Fibroblast of skin of back (primary cell): ENCODE measurements around the gene PCDHGC5.

Source experiments
- DNase-seq: peaks from one replicate; pipeline ENCODE4 v3.0.0-alpha.2; 2013

PCDHGC5 gene

DNA sequence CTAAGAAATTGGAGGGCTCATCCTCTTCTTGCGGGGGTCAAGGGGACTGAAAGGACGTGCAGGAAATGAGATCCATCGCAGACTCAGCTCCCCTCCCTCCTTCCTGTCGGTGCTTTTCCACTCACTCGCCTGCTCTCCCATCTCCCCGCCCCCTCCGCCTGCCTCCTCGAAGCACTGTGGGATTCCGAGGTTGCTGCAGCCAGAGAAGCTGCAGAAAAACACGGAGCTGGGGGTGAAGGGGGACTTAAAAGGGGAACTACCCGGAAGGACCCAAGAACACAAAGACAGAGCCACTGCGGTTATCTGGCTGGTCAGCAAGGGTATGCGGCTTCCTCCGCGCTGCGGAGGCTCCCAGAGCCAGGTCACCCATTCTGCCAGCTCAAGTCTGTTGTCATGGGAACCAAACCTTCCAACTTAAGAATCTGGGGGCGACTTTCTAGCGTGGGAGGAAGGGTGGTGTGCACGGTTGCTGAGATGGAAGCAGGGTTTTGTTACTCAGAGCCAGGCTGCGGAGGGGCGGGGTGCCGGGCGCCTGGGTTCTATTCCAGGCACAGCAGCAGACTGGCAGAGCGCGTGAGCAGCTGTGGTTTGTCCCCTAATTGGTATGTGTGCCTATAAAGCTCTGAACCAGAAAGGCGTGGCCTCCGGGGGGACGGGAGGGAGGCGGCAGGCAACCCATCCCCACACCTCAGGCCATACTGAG is 24.9 kb downstream of the PCDHGC5 start:
- peak; percentile 90 for DNase-seq

DNA sequence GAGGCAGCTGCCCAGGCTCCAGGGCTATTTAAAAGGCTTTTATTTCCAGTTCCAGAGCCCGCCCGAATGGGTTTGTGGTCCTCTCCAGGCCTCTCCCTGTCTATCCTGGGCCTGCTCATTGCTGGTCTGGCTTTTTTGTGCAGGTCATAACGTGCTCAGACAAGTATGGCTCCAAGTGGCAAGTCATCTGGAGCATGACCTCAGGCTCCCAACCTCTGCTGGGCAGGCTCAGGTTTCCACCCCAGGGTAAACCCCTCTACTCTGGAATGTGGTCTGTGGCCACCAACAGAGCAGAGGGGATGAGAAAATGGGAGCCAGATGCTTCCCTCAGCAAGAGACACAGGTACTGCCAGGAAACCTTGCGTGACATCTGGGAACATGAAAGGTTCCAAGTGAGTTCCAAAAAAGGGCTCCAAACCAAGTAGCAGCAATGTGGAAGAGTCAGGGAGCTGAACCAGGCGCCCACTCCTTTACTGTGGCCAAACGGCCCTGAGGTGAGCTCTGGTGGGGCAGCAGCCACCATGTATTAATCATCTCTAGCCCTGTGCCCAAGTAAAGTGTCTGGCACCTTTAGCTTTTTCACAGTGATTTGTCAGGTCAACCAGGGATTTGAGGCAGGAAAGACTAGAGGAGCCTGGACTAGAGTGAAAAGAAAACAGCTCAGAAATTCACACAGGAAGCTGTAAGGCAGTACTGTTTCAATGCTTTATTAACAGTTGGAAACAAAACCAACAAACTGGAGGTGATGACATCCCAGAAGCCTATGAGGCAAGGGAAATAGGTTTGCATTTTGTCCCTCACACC is 25.7 kb downstream of the PCDHGC5 start:
- peak; percentile 71 for DNase-seq

DNA sequence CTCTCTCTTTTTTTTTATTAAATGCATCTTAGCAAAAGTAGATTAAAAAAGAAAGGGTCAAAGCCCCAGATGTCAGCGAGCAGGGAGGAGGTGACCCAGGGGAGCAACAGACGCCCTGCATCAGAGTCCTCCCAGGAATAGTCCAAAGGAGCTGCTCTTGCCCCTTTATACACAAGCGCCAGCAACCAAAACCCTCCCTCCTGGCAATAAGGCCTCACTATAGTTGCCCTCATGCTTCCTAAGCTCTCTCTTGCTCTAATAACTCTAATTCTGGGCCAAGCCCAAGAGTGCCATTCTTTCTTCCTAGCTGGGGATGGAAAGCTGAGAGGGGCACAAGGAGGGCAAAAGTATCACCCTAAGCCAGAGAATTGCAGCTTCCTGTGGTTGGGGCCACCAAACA is 26.3 kb downstream of the PCDHGC5 start:
- no peak for DNase-seq

DNA sequence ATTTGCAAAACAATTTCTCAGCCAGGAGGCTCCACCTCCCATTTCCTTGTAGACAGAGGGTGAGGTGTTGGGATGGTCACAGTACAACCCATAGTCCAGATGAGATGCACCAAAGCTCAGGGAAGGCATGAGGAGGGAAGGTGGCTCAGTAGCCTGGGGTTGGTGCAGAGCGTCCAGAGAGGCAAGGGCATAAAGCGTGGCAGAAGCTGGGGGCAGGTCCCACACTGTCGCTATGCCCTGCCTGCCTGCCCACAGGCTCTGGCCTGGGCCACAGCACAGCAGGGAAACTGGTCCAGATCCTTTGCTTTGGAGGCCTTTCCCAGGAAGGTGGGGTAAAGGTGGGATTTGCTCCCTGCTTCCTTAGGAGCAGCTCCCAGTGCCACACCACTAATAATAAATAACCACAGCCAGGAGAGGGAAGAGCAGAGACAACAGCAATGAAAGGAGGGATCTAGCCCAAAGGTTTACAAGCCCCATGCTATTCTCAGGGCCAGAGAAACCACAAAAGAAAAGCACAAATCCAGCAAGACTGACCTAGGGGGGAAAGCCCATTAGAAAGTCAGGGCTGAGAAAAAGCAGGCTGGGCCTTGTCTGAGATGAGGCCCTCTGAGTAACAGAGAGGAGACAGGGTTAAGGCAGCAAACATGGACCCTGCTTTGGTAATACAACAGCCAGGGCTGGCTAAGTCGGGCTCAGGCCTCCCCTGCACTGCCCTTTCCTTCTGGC is 27.2 kb downstream of the PCDHGC5 start:
- peak; percentile 24 for DNase-seq

DNA sequence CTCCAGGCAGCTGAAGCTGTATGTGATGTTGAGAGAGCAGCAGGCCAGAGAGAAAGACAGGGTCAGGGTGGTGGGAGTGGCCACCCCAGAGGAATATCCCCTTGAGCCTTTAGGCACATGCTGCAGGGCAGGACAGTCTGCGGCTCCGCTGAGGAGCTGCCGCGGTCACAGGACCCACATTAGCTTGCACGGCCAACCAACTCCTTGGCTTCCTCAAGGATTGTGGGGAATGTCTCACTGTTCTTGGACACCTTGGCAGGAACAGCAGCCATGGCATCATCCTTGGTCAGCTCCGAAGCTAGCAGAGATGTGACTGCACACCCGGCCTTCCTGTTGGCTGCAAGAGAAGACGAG is 27.8 kb downstream of the PCDHGC5 start:
- no peak for DNase-seq

DNA sequence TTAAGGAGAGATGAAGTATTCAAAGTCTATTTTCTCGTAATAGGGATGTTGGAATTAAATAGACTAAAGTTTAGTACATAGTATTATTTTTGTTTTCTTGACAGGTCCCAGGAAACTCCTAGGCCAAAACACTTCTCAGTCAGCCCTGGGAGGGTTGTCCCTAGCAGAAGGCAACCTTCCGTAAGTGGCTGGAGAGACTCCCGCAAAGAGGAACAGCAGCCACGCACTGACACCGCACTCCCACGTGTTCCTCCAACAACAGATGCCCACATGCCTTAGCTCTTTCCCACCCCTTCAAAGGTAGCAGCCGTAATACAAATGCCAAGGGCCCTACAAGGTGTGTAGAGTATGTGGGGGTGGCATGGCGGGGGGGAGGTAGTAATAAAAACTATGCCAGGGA is 28.4 kb downstream of the PCDHGC5 start:
- no peak for DNase-seq

DNA sequence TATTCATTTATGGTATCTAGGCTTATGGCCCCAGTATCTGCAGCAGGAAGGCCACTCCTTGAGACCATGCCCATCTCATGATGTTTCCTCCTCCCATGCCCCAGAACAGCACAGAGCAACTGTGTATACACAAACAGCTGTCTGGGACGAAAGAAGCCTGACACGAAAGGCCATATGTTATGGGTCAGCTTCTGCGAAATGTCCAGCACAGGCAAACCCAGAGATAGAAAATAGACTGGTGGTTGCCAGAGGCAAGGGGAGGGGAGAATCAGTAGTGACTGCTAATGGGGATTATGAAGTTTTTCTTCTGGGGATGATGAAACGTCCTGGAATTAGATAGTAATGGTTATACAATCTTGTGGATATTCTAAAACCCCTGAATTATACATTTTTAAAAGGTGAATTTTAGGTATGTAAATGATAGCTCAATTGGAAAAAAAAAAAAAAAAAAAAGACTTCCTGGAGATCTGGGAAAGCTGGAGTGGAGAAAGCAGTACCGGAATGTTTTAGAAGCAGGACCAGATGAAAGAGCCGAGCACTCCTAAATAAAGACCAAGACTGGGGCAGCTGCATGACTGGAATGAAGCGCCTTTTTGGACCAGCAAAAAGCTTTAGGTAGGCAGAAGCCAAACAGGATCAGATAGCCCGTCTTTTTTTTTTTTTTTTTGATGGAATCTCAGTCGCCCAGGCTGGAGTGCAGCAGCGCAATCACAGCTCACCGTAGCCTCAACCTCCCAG is 29.2 kb downstream of the PCDHGC5 start:
- DNase-seq, result peak; percentile 62

DNA sequence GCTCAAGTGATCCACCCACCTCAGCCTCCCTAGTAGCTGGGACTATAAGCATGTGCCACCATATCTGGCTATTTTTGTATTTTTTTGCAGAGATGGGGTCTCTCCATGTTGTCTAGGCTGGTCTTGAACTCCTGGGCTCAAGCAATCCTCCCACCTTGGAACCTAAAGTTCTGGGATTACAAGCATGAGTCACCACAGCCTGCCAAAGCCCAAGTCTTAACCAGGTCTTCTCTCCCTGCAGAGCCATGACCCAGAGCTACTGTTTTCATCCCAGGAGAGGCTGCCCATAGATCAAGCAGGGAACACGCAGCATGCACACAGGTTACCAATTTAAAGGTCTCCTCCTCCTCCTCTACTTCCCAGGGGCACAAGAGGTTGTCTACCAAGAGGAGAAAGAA is 29.7 kb downstream of the PCDHGC5 start:
- DNase-seq, result peak; percentile 26

DNA sequence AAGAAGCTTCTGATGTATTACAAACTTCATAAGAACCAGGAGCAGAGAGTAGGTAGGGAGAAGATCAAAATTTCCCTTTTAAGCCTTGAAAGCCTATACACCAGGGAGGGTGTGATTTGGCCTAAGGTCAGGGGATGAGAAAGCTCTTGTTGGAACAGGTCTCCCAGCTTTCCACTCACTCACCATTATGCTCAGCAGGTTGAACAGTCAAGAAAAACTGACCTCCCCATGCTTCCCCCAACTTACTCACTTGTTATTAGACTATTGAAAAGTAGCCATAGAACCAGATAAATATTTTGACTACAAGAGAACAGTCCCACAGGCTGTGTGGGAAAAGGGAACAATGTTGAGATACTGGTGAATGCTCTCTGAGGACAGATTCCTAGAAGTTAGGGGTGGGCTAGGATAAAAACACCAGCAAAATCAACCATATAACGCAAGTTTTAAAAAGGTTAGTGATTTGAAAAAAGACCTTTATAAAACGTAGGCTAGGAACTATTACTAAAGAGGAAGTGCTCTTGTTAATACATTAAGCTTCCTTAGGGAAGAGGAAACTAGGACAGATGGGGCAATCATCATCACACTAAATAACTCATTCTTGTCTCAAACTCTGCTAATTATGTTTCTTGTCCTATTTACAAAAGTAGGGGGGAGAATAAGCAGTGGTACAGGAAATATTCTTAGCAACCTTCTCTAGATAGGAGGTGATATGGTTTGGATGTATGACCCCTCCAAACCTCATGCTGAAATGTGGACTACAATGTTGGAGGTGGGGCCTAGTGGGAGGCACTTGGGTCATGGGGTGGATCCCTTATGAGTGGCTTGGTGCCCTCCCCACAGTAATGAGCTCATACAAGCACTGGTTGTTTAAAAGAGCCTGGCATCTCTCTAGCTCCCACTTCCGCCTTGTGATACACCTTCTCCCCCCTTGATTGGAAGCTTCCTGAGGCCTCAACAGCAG is 31.0 kb downstream of the PCDHGC5 start:
- no peak for DNase-seq

DNA sequence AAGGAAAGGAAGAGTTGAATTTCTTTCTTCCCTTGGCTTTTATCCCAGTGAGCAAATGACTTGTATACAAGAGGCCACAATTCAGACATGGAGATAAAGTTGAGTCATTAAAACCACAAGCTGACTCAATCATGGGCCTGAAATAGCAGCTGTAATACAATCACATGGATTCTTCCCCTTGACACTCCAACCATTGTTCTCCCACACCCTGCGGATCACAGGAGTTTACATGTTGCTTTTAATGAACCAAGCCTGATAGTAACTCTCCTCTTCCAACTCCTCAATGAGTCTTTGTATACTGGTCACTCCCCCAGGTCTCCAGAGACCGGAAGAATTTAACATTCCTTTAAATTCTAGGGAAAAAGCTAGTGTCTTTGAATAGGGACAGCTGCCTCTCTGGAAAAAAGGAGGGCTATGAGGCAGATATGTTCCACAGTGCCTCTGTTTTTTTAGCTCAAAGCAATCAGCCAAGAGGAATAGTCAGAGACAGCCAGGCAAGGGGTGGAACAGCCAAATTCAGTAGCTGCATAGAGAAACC is 32.4 kb downstream of the PCDHGC5 start:
- peak; percentile 99 for DNase-seq

DNA sequence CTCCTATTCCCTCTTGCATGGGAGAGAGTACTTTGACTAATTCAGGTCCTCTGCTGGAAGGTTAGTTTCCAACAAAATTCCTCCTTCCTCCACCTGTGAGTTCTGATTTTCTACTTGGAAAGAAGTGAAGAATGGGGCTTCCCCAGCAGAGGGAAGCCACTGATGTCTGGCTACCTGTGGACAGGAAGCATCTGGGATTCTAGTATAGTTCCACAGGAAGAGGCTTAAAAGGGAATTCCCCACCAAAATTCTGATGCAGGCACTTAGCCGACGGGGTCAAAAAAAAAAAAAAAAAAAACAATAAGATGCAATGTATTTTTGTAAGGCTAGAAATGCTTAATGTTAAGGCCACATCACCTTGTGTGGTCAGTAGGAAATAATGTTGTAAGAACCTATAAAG is 33.4 kb downstream of the PCDHGC5 start:
- DNase-seq, result no peak

DNA sequence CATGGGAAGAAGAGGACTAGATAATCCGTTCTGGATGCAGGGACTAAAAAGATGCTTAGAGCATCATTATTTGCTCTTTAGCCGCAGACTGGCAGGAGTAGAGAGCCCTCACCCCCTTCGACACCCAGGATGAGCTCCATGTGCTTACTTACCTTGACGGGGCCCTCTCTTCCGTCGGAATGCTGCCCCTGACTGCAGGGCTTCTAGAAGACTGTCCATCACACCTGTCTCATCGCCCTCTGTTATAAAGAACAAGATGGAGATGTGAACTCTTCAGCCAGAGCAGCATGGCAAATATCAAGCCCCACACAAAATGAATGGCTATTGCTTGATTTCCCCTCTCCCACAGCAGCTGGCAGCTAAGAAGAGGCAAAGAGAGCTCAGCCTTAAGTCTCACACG is 35.1 kb downstream of the PCDHGC5 start:
- DNase-seq, result no peak

DNA sequence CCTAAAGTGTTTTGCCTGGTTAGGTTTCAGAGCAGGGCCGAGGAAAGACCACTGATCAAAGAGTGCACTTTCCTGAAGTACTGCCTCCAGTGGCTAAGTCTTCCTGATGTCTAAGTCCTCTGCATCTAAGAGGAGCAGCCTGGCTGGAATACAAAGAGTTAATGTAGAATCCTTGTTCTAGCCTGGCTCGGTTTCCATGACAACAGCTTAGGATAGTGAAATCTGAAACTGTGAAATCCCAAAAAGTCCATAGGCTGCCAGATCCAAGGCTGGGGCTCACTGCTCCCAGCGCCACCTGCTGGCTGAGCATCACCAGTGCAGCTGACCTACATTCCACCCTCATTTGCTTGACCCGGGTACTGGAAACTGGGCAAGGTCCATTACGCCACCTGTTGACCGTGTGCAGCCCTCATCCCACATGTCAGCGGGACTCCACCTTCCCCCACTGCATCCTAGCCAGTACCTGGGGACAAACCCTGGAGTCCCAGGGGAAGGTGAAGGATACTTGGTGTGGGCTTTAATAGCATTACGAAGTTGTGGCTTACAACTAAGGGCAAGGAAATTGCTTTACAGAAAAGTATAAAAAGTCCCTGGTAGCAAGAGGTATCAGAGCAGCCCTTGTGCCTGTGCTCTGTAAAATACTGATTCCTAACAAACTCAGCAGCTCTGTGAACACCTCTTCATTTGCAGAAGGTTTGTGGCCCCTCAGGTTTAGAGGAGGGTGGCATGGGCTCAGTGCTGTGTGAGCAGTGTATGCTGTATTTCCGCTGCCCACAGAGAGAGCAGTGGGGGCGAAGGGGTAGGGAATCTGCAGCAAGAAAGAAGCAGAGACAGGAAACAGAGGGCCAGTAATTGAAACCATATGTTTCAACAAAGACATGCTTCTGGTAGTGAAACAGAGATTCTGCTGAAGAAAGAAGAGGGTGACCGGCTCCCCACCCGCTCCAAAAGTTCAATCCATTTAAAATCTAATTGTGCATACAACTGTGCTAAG is 36.0 kb downstream of the PCDHGC5 start:
- DNase-seq, result peak; percentile 97

DNA sequence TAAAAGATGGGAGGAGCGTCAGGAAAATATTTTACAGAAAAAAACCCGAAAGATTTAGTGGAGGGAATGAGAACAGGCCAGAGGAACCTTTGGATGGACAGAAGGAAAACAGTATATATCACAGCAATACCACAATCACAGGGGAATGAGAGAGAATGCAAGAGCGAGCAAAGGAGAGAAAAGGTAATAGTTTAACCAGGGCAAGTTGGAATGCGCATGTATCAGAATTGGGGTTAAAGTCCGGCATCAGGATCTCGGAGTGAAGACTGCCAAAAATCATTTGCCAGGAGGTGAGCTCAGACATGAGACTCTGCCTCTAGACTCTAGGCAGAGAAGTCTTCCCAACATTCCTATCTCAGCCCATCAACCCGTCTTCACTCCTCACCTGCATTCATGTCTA is 36.8 kb downstream of the PCDHGC5 start:
- no peak for DNase-seq

DNA sequence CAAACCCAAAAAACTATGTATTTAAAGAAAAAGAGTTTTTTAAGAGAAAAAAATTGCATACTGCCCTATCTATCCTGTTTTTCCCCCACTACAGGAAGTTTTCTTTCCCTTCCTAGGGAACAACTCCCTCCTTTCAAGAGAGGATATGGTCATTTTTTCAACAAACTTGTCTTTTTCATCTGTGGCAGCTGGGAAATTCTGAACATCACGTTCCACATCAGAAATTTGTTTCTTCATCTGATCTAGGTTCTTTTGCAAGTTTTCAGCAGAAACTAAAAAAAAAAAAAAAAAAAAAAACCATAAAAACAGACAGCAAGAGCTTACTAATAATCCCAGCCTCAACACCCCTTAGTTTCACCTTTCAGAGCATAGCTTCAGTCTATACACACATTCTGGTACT is 38.5 kb downstream of the PCDHGC5 start:
- DNase-seq, result no peak

DNA sequence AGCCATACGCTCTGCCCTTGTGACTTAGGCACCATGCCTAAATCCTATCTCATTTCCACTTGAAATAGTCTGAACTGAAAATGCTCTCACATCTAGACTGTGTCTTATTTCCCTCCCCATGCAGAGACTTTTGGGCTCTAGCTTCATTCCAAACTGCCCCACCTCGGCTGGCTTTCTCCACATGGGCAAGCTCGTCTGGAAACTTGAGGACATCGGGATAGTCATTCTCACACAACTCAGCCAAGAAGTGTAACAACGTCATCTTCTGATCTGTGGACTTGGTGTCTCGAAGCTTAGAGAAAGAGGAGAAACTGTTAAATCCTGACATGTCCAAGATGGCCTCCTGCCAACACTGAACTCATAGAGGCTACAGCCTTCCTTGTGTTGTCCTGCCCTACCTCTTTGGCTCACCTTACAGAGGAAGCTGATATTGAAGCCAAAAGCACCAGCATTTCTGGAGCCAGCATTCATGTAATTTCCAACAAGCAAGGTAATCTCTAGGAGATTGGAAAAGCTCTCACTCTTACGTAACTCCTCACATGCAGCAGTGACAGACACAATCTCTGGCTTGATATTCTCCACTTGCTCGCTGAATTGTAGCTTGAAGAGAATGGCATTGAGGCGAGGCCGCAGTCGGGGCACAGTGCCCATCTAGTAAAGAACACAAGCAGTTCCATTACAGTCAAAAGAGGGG is 39.6 kb downstream of the PCDHGC5 start:
- no peak for DNase-seq

DNA sequence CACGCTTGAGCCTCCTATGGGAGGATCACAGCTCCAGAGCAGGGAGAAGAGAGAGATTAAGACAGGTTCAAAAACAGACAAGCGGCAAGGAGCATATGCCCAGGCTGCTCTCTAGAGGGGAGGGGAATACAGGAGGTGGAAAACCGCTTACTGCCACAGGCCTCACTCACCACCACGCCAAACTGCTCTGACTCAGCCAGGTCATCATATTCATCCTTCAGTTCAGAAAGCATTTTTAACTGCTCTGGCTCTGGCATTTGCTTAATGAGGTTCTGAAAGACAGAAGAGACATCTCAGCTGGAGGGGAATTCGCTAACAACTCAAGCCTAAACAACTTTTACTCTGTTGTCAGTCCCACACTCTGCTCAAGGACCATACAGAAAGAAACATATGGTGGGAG is 40.1 kb downstream of the PCDHGC5 start:
- peak; percentile 27 for DNase-seq

DNA sequence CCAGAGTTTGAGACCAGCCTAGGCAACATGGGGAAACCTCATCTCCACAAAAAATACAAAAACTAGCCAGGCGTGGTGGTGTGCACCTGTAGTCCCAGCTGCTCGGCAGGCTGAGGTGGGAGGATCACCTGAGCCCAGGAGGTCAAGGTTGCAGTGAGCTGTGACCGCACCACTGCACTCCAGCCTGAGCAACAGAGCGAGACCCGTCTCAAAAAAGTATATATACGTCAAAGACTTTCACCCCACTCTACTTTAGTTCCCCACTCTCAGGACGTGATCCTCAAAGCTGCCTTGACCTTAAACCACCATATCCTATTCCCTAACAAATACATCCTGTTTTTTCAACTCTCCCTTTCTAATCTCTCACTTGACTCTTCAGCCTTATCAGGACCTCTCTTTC is 41.0 kb downstream of the PCDHGC5 start:
- DNase-seq, result no peak

DNA sequence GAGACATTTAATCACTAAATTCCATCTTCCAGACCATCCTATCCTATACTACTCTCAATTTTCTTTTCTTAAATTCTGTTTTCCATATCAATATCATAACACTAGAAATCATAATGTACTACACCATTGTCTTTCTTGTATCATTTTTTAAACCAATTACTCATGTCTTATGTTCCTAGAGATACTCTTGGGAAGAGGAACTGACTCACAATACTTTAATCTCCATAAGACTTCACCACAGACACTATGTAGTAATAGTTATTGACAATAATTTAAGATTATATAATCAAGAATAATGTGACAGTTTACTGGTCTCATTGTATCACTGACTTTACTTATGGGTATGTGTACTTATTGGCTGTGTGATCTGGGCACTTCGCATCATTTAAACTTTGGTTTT is 43.8 kb downstream of the PCDHGC5 start:
- DNase-seq, result no peak

DNA sequence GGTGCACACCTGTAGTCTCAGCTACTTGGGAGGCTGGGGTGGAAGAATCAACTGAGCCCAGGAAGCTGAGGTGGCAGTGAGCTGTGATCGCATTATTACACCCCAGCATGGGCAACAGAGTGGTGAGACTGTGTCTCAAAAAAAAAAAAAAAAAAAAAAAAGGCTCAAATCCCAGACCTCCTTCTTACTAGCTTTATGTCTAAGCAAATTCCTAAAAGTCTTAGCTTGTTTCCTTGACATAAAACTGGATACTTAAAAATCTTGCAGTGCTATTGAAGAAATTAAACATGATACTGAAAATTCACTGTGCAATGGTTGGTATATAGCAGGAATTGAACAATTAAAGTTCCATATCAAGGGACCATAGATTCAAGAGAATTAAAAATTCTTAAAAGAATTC is 45.0 kb downstream of the PCDHGC5 start:
- no peak for DNase-seq
